ENCODE measurements around the gene TBX10.

The TBX10 gene

GRCh38 chr11:67652965-67653845, 13.6 kb upstream of the TBX10 start:
- Histone ChIP-seq H3K27ac (no peak overlapping the region), H3K27me3 (peaks cover 0 to 25% of the 10 kb centered on the region in 2 donors), H3K4me3 (no peak overlapping the region), H3K4me1 (peaks cover 0 to 9% (median 0%) of the 10 kb centered on the region in 4 donors), H3K9me3 (no peaks in the 10 kb centered on the region), H3K36me3 (no peaks in the 10 kb centered on the region)
- TF ChIP-seq CTCF (IDR thresholded peaks at IDR 0.05) = no peak
- DNase-seq = no peak
- intact Hi-C loops (cut with DNase I; ENCODE audit: low total_unique reads) = no loop called here

GRCh38 chr11:67651976-67652781, 12.6 kb upstream of the TBX10 start:
- intact Hi-C loops (cut with DNase I; ENCODE audit: low total_unique reads) = no loop called here
- no peaks in the 10 kb centered on the region for H3K4me1 ChIP-seq
- H3K27me3 ChIP-seq = peaks cover 0 to 35% of the 10 kb centered on the region in 2 donors
- no peak overlapping the region for H3K27ac ChIP-seq
- H3K4me3 ChIP-seq = no peak overlapping the region
- H3K9me3 ChIP-seq = no peaks in the 10 kb centered on the region
- H3K36me3 ChIP-seq = no peaks in the 10 kb centered on the region
- no peak for DNase-seq
- no peak for TF ChIP-seq CTCF (IDR thresholded peaks at IDR 0.05)

GRCh38 chr11:67649634-67650510, 10.3 kb upstream of the TBX10 start:
- DNase-seq = no peak
- Histone ChIP-seq H3K27ac (no peak overlapping the region), H3K9me3 (no peaks in the 10 kb centered on the region), H3K36me3 (no peaks in the 10 kb centered on the region), H3K27me3 (peaks cover 0 to 54% of the 10 kb centered on the region in 2 donors), H3K4me1 (no peaks in the 10 kb centered on the region), H3K4me3 (peak overlapping the region; percentile 26 to 32)
- no peak for TF ChIP-seq CTCF (IDR thresholded peaks at IDR 0.05)
- intact Hi-C loops (cut with DNase I; ENCODE audit: low total_unique reads) = no loop called here

- Histone ChIP-seq H3K36me3 (no peaks in the 10 kb centered on the region), H3K27ac (no peak overlapping the region), H3K4me3 (no peak overlapping the region), H3K27me3 (peaks cover 0 to 54% of the 10 kb centered on the region in 2 donors), H3K4me1 (no peaks in the 10 kb centered on the region), H3K9me3 (no peaks in the 10 kb centered on the region)
- no peak for DNase-seq
- no peak for TF ChIP-seq CTCF (IDR thresholded peaks at IDR 0.05)
- intact Hi-C loops (cut with DNase I; ENCODE audit: low total_unique reads) = no loop called here
Observed at GRCh38 chr11:67648796-67649613, 9.4 kb upstream of the TBX10 start.
